KMS-11 (cell line): ENCODE results near the gene PUSL1.

Source experiments
- H2AFZ ChIP-seq: fragments of 200-600 bp; sonication (generic); 2 replicates; pipeline ENCODE4 v1.6.1; 2016; ENCODE audit warnings: antibody characterized with exemption, mixed run types, low read depth
- H3K27ac ChIP-seq: fragments of 200-600 bp; sonication (generic); 2 replicates; pipeline ENCODE4 v1.6.1; 2016; ENCODE audit warnings: mild to moderate bottlenecking, mixed run types
- H3K27me3 ChIP-seq: fragments of 200-600 bp; sonication (generic); 2 replicates; pipeline ENCODE4 v1.6.1; 2017; ENCODE audit warnings: mild to moderate bottlenecking, low read depth, mixed run types, moderate library complexity; ENCODE audit not compliant: insufficient read depth
- H3K36me3 ChIP-seq: fragments of 200-600 bp; sonication (generic); 2 replicates; pipeline ENCODE4 v1.6.1; 2017; ENCODE audit warnings: mild to moderate bottlenecking, mixed run types; ENCODE audit not compliant: insufficient read depth
- H3K4me1 ChIP-seq: fragments of 200-600 bp; sonication (generic); 2 replicates; pipeline ENCODE4 v1.6.1; 2016; ENCODE audit warnings: mild to moderate bottlenecking, low read depth, mixed run types; ENCODE audit not compliant: poor library complexity, severe bottlenecking
- H3K4me2 ChIP-seq: fragments of 200-600 bp; sonication (generic); 2 replicates; pipeline ENCODE4 v1.7.0; 2016; ENCODE audit warnings: mild to moderate bottlenecking, mixed run types
- H3K4me3 ChIP-seq: fragments of 200-600 bp; sonication (generic); IDR thresholded peaks from 2 replicates; pipeline ENCODE4 v1.6.1; 2017; ENCODE audit warnings: low read depth, low read length, mixed read lengths; ENCODE audit not compliant: insufficient read depth
- H3K79me2 ChIP-seq: fragments of 200-600 bp; sonication (generic); 2 replicates; pipeline ENCODE4 v1.6.1; 2016; ENCODE audit warnings: low read depth, mixed run types; ENCODE audit not compliant: insufficient read depth
- H3K9ac ChIP-seq: fragments of 200-600 bp; sonication (generic); 2 replicates; pipeline ENCODE4 v1.6.1; 2016; ENCODE audit warnings: mild to moderate bottlenecking, mixed run types
- H4K20me1 ChIP-seq: fragments of 200-600 bp; sonication (generic); 2 replicates; pipeline ENCODE4 v1.6.1; 2016; ENCODE audit warnings: mild to moderate bottlenecking, mixed run types; ENCODE audit not compliant: insufficient read depth
- CTCF ChIP-seq: fragments of 200-600 bp; sonication (generic); conservative IDR thresholded peaks from 2 replicates; pipeline ENCODE4 v1.6.1; 2017; ENCODE audit warnings: low read depth, mild to moderate bottlenecking, antibody characterized with exemption, low read length, moderate library complexity, mixed read lengths

Gene PUSL1

GRCh38 chr1:1335283-1335682 lies 26.9 kb downstream of the PUSL1 start:
- no peaks in the 10 kb centered on the region for H3K4me1 ChIP-seq
- no peak overlapping the region for H3K4me2 ChIP-seq
- H3K36me3 ChIP-seq: no peaks in the 10 kb centered on the region
- no peaks in the 10 kb centered on the region for H3K79me2 ChIP-seq
- no peak overlapping the region for H3K4me3 ChIP-seq
- no peak for TF ChIP-seq CTCF
- H3K9ac ChIP-seq: no peak overlapping the region
- H4K20me1 ChIP-seq: no peaks in the 10 kb centered on the region
- H3K27ac ChIP-seq: no peak overlapping the region
- no peaks in the 10 kb centered on the region for H3K27me3 ChIP-seq
- no peak overlapping the region for H2AFZ ChIP-seq

GRCh38 chr1:1335792-1336248 lies 27.4 kb downstream of the PUSL1 start:
- no peak overlapping the region for H3K4me2 ChIP-seq
- no peak overlapping the region for H2AFZ ChIP-seq
- no peaks in the 10 kb centered on the region for H3K79me2 ChIP-seq
- H3K27me3 ChIP-seq: no peaks in the 10 kb centered on the region
- H3K4me1 ChIP-seq: no peaks in the 10 kb centered on the region
- no peaks in the 10 kb centered on the region for H4K20me1 ChIP-seq
- no peak overlapping the region for H3K9ac ChIP-seq
- H3K27ac ChIP-seq: no peak overlapping the region
- no peak overlapping the region for H3K4me3 ChIP-seq
- H3K36me3 ChIP-seq: no peaks in the 10 kb centered on the region
- no peak for TF ChIP-seq CTCF

GRCh38 chr1:1336446-1336845 lies 28.0 kb downstream of the PUSL1 start:
- no peaks in the 10 kb centered on the region for H3K79me2 ChIP-seq
- H2AFZ ChIP-seq: no peak overlapping the region
- no peak overlapping the region for H3K4me2 ChIP-seq
- no peaks in the 10 kb centered on the region for H4K20me1 ChIP-seq
- no peaks in the 10 kb centered on the region for H3K36me3 ChIP-seq
- H3K27me3 ChIP-seq: no peaks in the 10 kb centered on the region
- no peak overlapping the region for H3K9ac ChIP-seq
- no peak overlapping the region for H3K27ac ChIP-seq
- H3K4me3 ChIP-seq: no peak overlapping the region
- H3K4me1 ChIP-seq: no peaks in the 10 kb centered on the region
- TF ChIP-seq CTCF: no peak

- H4K20me1 ChIP-seq: no peaks in the 10 kb centered on the region
- H3K4me1 ChIP-seq: no peaks in the 10 kb centered on the region
- no peaks in the 10 kb centered on the region for H3K27me3 ChIP-seq
- no peak overlapping the region for H3K4me3 ChIP-seq
- no peak overlapping the region for H3K9ac ChIP-seq
- H2AFZ ChIP-seq: no peak overlapping the region
- no peak overlapping the region for H3K27ac ChIP-seq
- no peak overlapping the region for H3K4me2 ChIP-seq
- H3K79me2 ChIP-seq: no peaks in the 10 kb centered on the region
- no peaks in the 10 kb centered on the region for H3K36me3 ChIP-seq
- TF ChIP-seq CTCF: no peak
Measured at GRCh38 chr1:1336931-1337792, 28.8 kb downstream of the PUSL1 start.
